ENCODE measurements around the gene DENND1A. TPM values are rescaled to one million over a fixed set of nuclear protein-coding genes. Genes with fewer than 3 reads are reported as not detected.

Gene DENND1A
- total RNA-seq, 4 donors from 2014 or later = 15.8 to 33.5 (median 23.9) TPM

- no peaks in the 10 kb centered on the region for H3K4me1 ChIP-seq
- H3K27ac ChIP-seq = no peak overlapping the region
- TF ChIP-seq POLR2AphosphoS5 (IDR thresholded peaks at IDR 0.05) (no peak), POLR2A (IDR thresholded peaks at IDR 0.05) (no peak), CTCF (IDR thresholded peaks at IDR 0.05) (no peak)
- H3K9me3 ChIP-seq = no peaks in the 10 kb centered on the region
- WGBS = 67% methylated on average over 1 of the region's 1 CpG
- no peaks in the 10 kb centered on the region for H3K36me3 ChIP-seq
- H3K4me3 ChIP-seq = no peak overlapping the region
- DNase-seq (ENCODE audit: low spot score in 2 of 2) = no peak
- no peaks in the 10 kb centered on the region for H3K27me3 ChIP-seq
Measured at GRCh38 chr9:123715258-123715657, 214.7 kb downstream of the DENND1A start.

GRCh38 chr9:123713282-123713681, 216.6 kb downstream of the DENND1A start:
- no peaks in the 10 kb centered on the region for H3K4me1 ChIP-seq
- DNase-seq (ENCODE audit: low spot score in 2 of 2) = no peak
- H3K4me3 ChIP-seq = no peak overlapping the region
- no peaks in the 10 kb centered on the region for H3K9me3 ChIP-seq
- H3K27ac ChIP-seq = no peak overlapping the region
- H3K36me3 ChIP-seq = no peaks in the 10 kb centered on the region
- H3K27me3 ChIP-seq = no peaks in the 10 kb centered on the region
- TF ChIP-seq POLR2A (IDR thresholded peaks at IDR 0.05) (no peak), EP300 (IDR thresholded peaks at IDR 0.05) (no peak), POLR2AphosphoS5 (IDR thresholded peaks at IDR 0.05) (no peak), CTCF (IDR thresholded peaks at IDR 0.05) (no peak)
- 95% methylated on average over 2 of the region's 2 CpGs for WGBS

GRCh38 chr9:123712399-123712798, 217.5 kb downstream of the DENND1A start:
- Histone ChIP-seq H3K4me1 (no peaks in the 10 kb centered on the region), H3K4me3 (no peak overlapping the region), H3K27me3 (no peaks in the 10 kb centered on the region), H3K36me3 (no peaks in the 10 kb centered on the region), H3K27ac (no peak overlapping the region), H3K9me3 (no peaks in the 10 kb centered on the region)
- TF ChIP-seq POLR2AphosphoS5 (IDR thresholded peaks at IDR 0.05) = no peak
- no peak for TF ChIP-seq POLR2A (IDR thresholded peaks at IDR 0.05)
- no peak for TF ChIP-seq EP300 (IDR thresholded peaks at IDR 0.05)
- TF ChIP-seq CTCF (IDR thresholded peaks at IDR 0.05) = no peak
- 97% methylated on average over 1 of the region's 1 CpG for WGBS
- no peak for DNase-seq (ENCODE audit: low spot score in 2 of 2)

- Histone ChIP-seq H3K4me1 (no peaks in the 10 kb centered on the region), H3K27me3 (no peaks in the 10 kb centered on the region), H3K9me3 (no peaks in the 10 kb centered on the region), H3K36me3 (no peaks in the 10 kb centered on the region), H3K4me3 (no peak overlapping the region), H3K27ac (no peak overlapping the region)
- DNase-seq (ENCODE audit: low spot score in 2 of 2) = no peak
- WGBS = 79% methylated on average over 1 of the region's 1 CpG
- no peak for TF ChIP-seq POLR2AphosphoS5 (IDR thresholded peaks at IDR 0.05)
- TF ChIP-seq EP300 (IDR thresholded peaks at IDR 0.05) = no peak
Measured at GRCh38 chr9:123710299-123710698, 219.6 kb downstream of the DENND1A start.

- DNase-seq (ENCODE audit: low spot score in 2 of 2) = no peak
- WGBS = 97% methylated on average over 1 of the region's 1 CpG
- H3K27ac ChIP-seq = no peak overlapping the region
- H3K4me1 ChIP-seq = no peaks in the 10 kb centered on the region
- H3K9me3 ChIP-seq = peaks cover 7% of the 10 kb centered on the region
- TF ChIP-seq POLR2A (IDR thresholded peaks at IDR 0.05) = no peak
- no peak for TF ChIP-seq POLR2AphosphoS5 (IDR thresholded peaks at IDR 0.05)
- TF ChIP-seq CTCF (IDR thresholded peaks at IDR 0.05) = no peak
- TF ChIP-seq EP300 (IDR thresholded peaks at IDR 0.05) = no peak
- no peaks in the 10 kb centered on the region for H3K27me3 ChIP-seq
- no peaks in the 10 kb centered on the region for H3K36me3 ChIP-seq
- no peak overlapping the region for H3K4me3 ChIP-seq
Measured at GRCh38 chr9:123702483-123702882, 227.4 kb downstream of the DENND1A start.

- 86% methylated on average over 2 of the region's 2 CpGs for WGBS
Measured at GRCh38 chr9:123697686-123698085, 232.2 kb downstream of the DENND1A start.

More at GRCh38 chr9:123697686-123698085, 232.2 kb downstream of the DENND1A start:
- TF ChIP-seq CTCF (IDR thresholded peaks at IDR 0.05) = no peak
- TF ChIP-seq POLR2A (IDR thresholded peaks at IDR 0.05) = no peak
- no peak for TF ChIP-seq EP300 (IDR thresholded peaks at IDR 0.05)
- no peak for TF ChIP-seq POLR2AphosphoS5 (IDR thresholded peaks at IDR 0.05)
- no peak overlapping the region for H3K4me3 ChIP-seq
- H3K27ac ChIP-seq = no peak overlapping the region
- H3K27me3 ChIP-seq = no peaks in the 10 kb centered on the region
- H3K4me1 ChIP-seq = no peaks in the 10 kb centered on the region
- no peak for DNase-seq (ENCODE audit: low spot score in 2 of 2)
- no peaks in the 10 kb centered on the region for H3K36me3 ChIP-seq
- peaks cover 7% of the 10 kb centered on the region for H3K9me3 ChIP-seq
